ENCODE data around the gene NUP62.

NUP62 gene

GRCh38 chr19:49876422-49877019 is 52.8 kb downstream of the NUP62 start:
- in situ Hi-C loops (cut with HindIII; ENCODE audit: low pct_ligation_motif_present, low pct_unique_long_range_greater_than_20kb, low sequenced_read_pairs): no loop called here

DNA sequence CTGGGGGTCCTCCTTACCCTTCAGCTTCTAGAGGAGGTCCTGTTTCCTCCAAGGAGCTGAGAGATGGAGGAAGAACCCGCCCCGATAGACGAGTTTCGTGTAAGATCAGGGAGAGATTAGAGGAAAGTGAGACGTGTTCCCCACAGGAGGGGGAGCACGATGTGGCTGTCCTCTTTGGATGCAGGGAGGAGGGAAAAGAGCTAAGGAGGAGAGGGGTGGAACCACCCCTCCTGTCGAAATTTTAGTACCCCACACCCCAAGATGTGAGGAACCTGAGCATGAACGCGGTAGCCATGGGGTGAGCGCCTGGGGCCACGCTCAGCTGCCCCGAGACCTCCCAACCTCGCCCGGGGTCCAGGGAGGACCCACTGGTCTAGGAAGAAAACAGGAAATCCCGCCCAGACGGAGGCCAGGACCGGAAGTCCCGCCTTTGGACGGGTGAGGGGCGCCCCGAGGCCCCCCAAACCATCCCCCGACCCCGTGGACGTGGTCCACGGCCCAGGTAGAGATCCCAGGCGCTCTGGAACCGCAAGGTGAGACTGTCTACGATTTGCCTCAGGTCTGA is 53.4 kb downstream of the NUP62 start:
- peak; percentile 42 for DNase-seq

More at GRCh38 chr19:49876422-49877019, 52.8 kb downstream of the NUP62 start:
- DNase-seq: peak; percentile 95

GRCh38 chr19:49875177-49875576 is 54.1 kb downstream of the NUP62 start:
- in situ Hi-C loops (cut with HindIII; ENCODE audit: low pct_ligation_motif_present, low pct_unique_long_range_greater_than_20kb, low sequenced_read_pairs): no loop called here
- no peak for DNase-seq

More for the DNA sequence above, 53.4 kb downstream of the NUP62 start:
- in situ Hi-C loops (cut with HindIII; ENCODE audit: low pct_ligation_motif_present, low pct_unique_long_range_greater_than_20kb, low sequenced_read_pairs): no loop called here

DNA sequence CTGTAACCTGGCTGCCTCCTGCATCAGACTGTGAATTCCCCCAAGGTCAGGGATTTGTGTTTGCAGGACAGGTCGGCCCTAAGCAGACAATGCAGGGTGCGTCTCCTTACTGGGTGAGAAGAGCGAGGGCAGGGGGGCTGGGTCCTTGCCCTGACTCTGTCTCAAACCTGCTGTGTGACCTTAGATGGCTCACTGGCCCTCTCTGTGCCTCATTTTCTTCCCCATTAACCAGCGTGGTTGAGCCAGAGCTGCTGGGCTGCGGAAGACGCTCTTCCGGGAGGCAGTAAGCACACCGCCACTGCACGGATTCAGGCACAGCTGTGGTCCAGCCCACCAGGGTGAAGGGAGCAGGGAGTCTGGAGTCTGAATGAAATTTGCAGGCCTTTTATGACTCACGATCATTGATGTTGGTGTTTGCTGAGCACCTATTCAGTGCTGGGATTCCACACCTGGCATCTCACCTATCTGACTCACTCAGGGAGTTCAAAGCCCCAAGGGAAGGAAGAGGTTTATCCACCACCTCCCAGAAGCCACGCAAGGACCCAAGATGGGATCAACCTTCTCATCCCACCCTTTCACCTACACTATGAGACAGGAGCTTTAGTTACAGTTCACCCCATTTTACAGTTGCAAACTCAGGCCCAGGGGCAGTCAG is 54.7 kb downstream of the NUP62 start:
- DNase-seq: no peak
- in situ Hi-C loops (cut with HindIII; ENCODE audit: low pct_ligation_motif_present, low pct_unique_long_range_greater_than_20kb, low sequenced_read_pairs): no loop called here

GRCh38 chr19:49873834-49874233 is 55.5 kb downstream of the NUP62 start:
- DNase-seq: no peak
- in situ Hi-C loops (cut with HindIII; ENCODE audit: low pct_ligation_motif_present, low pct_unique_long_range_greater_than_20kb, low sequenced_read_pairs): no loop called here

DNA sequence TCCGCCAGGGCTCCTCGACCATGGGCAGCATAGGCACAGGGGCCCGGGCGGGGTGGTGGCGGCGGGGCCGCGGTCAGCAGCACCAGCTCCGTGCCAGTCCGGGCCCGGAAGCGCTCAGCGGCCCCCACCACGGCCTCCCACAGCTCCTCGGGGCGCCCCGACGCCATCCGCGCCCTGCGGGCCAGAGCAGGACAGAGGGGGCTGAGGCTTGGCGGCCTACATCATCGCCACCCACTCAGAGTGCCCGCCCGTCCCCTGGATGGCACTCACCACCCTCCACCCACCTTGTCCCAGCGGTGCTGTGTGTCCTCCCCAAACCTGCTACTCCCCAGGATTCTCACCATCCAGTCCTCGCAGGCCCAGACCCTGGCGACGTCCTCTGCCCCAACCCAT is 56.2 kb downstream of the NUP62 start:
- in situ Hi-C loops (cut with HindIII; ENCODE audit: low pct_ligation_motif_present, low pct_unique_long_range_greater_than_20kb, low sequenced_read_pairs): no loop called here
- no peak for DNase-seq

DNA sequence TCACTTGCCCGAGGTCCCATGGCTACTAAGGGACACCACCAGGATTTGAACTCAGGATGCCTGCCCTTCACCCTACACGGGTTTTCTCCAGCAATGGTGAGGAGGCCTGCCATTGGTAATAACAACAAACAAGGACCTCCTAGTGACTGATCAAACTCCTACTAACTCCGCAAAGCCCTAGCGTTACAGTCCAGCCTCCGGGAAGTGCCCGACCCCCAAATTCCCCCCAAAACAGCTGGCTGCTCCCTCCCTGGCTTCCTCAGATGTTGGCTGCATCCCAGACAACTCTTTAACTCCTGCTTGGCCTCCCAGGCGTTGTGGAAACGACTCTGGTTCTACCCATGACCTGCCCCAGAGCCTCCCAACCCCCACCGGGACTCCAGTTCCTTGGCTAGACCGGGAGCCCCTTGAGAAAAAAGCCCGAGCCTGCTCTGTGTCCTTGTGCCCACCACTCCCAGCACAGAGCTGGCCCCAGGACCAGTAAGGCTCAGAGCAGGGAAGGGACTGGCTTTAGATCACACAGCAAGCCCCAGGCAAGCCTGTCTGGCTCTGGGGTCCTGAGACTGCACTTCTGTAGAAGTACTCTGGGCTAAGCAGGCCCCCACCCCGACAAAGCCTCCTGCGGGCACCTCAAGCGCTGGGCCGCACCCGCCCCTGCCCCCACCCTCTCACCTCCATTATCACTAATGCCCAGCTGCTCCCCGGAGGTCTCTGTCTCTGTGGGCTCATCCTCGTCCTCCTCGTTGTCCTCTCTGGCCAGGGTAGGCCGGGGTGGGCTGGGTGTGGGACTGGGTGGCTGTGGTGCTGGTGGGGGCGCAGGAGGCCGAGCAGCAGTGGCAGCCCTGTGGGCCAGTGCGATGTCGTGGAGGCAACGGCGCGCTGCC is 56.8 kb downstream of the NUP62 start:
- in situ Hi-C loops (cut with HindIII; ENCODE audit: low pct_ligation_motif_present, low pct_unique_long_range_greater_than_20kb, low sequenced_read_pairs): no loop called here
- DNase-seq: no peak

DNA sequence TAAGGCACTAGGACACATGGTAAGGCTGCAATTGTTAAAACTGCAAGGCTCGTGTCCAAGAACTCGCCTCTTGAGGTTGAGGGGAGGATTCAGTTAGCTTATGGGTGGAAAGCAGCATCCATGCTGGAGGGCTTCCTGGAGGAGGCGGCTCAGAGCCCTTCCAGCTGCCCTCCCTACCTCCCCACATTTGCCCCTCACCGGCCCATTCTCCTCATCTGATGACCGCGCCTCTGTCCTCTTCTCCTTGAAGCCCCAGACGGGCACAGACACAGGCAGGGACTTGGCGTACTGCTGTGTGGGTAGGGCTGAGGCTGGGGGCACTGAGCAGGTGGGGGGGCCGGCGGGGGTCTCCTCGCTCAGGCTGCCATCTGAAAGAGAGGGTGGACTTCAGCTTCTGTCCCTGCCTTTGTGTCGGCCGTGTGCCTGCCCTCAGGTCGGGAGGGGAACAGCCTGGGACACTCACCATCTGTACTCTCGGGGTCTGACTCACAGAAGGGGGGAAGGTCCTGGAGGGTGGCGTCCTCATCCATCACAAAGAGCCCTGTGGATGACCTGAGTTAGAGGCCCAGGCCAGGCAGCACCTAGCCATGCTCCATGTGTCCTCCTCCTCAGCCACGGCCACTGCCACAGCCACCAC is 57.8 kb downstream of the NUP62 start:
- in situ Hi-C loops (cut with HindIII; ENCODE audit: low pct_ligation_motif_present, low pct_unique_long_range_greater_than_20kb, low sequenced_read_pairs): no loop called here
- no peak for DNase-seq

GRCh38 chr19:49870309-49870901 is 58.9 kb downstream of the NUP62 start:
- DNase-seq: no peak
- in situ Hi-C loops (cut with HindIII; ENCODE audit: low pct_ligation_motif_present, low pct_unique_long_range_greater_than_20kb, low sequenced_read_pairs): no loop called here

DNA sequence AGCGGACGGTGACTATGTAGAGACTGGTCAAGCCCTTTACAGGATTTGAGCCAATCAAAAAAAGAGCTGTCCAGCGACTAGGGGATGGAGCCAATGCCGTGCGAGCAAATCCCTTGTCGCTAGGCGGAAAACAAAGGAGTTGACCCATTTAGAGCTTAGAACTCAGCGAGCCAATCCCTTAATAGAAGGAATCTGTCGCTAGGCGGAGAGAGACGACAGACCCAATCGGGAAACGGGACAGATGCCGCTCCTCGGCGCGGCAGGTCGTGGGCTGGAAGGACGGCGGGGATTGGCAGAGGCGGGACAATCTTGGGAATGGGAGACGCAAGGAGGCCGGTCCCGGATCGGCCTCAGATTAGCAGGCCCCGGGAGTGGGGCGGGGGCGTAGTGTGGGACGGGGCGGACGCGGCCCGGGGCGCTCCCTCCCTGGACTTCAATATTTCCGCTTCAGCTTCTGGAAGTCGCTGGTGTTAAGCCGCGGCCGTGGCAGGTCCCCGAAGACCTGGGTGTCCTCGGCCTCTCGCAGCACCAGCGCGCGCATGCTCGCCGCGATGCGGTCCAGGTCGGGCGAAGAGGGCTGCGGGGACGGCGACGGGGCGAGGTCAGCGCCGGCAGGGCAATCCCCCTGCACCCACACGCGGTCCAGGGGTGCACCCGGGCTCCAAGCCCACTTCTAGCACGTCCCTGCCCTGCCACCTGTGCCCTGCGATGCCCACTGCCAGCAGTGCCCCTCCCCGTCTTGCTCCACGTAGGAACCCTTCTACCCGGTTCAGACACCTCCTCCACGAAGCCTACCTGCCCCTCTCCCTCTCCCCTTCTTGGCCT is 59.6 kb downstream of the NUP62 start:
- DNase-seq: peak; percentile 99
- in situ Hi-C loops (cut with HindIII; ENCODE audit: low pct_ligation_motif_present, low pct_unique_long_range_greater_than_20kb, low sequenced_read_pairs): no loop called here

DNA sequence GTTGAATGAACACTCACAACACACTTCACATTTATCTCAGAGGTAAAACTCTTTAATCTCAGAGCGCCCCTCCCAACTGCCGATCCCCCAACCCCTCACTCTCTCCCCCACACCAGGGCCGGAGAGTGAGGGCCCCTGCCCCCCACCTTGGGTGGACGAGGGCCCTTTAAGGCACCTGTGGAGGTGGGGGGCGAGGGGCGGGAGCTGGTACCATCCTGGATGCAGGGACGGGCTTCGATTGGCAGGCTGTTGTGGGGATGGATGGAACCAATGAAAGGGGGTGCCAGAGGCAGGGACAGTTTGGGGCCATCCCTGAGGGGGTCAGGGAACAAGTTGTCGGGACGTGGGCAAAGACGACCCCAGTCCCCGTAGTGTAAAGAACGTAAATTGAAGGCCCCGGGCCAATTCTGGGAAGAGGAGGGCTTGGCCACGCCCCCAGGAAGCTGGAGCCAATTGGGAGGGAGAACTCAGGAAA is 60.3 kb downstream of the NUP62 start:
- in situ Hi-C loops (cut with HindIII; ENCODE audit: low pct_ligation_motif_present, low pct_unique_long_range_greater_than_20kb, low sequenced_read_pairs): no loop called here
- DNase-seq: no peak

DNA sequence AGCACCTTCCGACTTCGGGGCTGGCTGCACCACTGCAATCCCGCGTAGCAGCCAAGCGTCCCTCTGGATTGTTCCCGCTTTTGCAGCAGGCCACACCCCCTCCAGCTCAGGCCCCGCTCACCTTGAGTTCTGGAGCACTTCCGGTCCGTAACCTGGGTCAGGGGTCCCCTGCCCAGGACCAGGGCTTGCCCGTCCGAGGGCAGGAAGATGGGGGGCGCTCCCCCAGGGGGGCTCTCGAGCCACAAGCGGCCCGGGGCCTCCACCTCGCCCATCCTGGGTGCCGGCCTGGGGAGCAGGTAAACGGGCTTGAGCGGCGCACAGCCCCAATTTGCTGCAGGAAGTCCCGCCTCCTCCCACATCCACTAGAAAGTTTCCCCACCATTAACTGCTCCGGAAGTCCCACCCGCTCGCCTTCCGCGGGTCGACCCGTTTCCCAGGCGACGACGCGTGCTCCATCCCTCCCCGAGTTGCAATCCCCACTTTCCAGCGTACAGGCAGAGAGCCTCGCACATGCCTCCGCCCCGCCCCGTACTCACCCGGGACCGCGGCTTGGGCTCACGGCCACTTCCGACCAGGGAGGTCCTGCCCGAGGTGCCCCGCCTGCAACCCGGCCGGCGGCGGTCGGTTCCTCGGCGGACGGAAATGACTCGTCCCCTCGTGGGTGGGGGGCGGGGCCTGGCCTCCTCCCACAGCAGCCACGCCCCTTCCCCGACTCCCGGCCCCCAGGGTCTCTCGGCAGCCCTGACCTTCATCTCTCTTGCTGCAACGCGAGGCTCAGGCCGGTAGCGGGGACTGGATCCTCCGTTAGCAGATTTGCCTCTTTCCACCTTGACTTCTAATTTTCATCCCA is 62.1 kb downstream of the NUP62 start, which contains the start of gene PNKP:
TSS of gene PNKP (minus strand) at position 644 of the 850 bp plus-strand sequence. CDS start at position 272, 372 bp downstream.
- peak; percentile 89 for DNase-seq
- in situ Hi-C loops (cut with HindIII; ENCODE audit: low pct_ligation_motif_present, low pct_unique_long_range_greater_than_20kb, low sequenced_read_pairs): no loop called here

DNA sequence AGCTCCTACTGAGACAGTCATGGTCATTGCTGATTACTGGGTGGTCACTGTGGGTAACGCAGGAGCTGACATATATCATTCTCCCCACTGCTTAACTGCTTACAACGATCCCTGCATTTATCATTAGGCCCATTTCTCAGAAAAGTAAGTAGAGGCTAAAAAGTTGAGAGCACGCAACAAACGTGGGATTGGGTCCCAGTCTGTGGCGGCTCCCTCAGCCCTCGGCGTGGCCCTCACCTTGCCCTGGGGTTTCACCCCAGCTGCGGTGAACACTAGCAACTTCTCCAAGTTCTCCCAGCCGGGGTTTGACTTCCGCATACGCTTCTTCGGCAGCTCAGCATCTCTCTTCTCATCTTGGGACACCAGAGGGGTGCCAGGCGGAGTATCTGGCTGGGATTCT is 64.4 kb downstream of the NUP62 start:
- in situ Hi-C loops (cut with HindIII; ENCODE audit: low pct_ligation_motif_present, low pct_unique_long_range_greater_than_20kb, low sequenced_read_pairs): no loop called here

GRCh38 chr19:49863935-49864320 is 65.4 kb downstream of the NUP62 start:
- in situ Hi-C loops (cut with HindIII; ENCODE audit: low pct_ligation_motif_present, low pct_unique_long_range_greater_than_20kb, low sequenced_read_pairs): no loop called here
- no peak for DNase-seq

More for the DNA sequence above, 64.4 kb downstream of the NUP62 start:
- no peak for DNase-seq

GRCh38 chr19:49863254-49863934 is 65.9 kb downstream of the NUP62 start:
- no peak for DNase-seq
- in situ Hi-C loops (cut with HindIII; ENCODE audit: low pct_ligation_motif_present, low pct_unique_long_range_greater_than_20kb, low sequenced_read_pairs): no loop called here

Data from ACHN (cell line).